Ovary (tissue), 9 donors: ENCODE measurements around the gene PPFIA4. TPM values are rescaled to one million over a fixed set of nuclear protein-coding genes. Genes with fewer than 3 reads are reported as not detected.

Experiments used
- DNase-seq, 5 donors: peaks; one replicate each; pipeline ENCODE4 v3.0.0-alpha.2; 2019 to 2020
- H3K27ac ChIP-seq, 2 donors: fragments of 200-600 bp; one replicate each; pipeline versions ENCODE4 v1.5.1 to v1.8.0; 2019 to 2022
- H3K27me3 ChIP-seq: fragments of 200-600 bp; one replicate; pipeline ENCODE4 v1.8.0; 2022
- H3K36me3 ChIP-seq: fragments of 200-600 bp; sonication (generic); one replicate; pipeline ENCODE4 v1.5.1; 2019
- H3K4me1 ChIP-seq: one replicate; pipeline ENCODE4 v1.8.1; 2013; ENCODE audit warnings: mild to moderate bottlenecking, moderate library complexity; ENCODE audit not compliant: insufficient read depth
- H3K4me3 ChIP-seq: fragments of 200-600 bp; sonication (generic); one replicate; pipeline ENCODE4 v1.5.1; 2017
- H3K9me3 ChIP-seq, 2 donors: fragments of 200-600 bp in 1 of 2; sonication (generic) in 1 of 2; one replicate each; pipeline versions ENCODE4 v1.5.1 to v1.8.1; 2013 to 2019; ENCODE audit warnings: mild to moderate bottlenecking in 1 of 2, moderate library complexity in 1 of 2
- CTCF ChIP-seq, 3 donors: fragments of 450-650 bp in 2 of 3; fragments of 200-600 bp in 1 of 3; IDR thresholded peaks; one replicate each; pipeline versions ENCODE4 v1.5.1 to v1.8.0; 2016 to 2022; ENCODE audit warnings: antibody characterized with exemption in 3 of 3, mild to moderate bottlenecking in 1 of 3
- EP300 ChIP-seq: sonication (generic); formaldehyde crosslinking; IDR thresholded peaks from one replicate; pipeline ENCODE4 v1.6.1; 2017; ENCODE audit warnings: antibody characterized with exemption
- POLR2A ChIP-seq: fragments of 450-650 bp; IDR thresholded peaks from one replicate; pipeline ENCODE4 v1.6.1; 2017; ENCODE audit warnings: antibody characterized with exemption, mild to moderate bottlenecking, moderate library complexity
- WGBS, 3 donors: extraction: QIAGEN DNeasy Blood & Tissue Kit in 1 of 3; methylation state at CpG; one replicate each; pipeline versions ENCODE4 v1.1.5 to v1.1.7; 2013 to 2017; 5-methylcytosine and 5-hydroxymethylcytosine counted together
- intact Hi-C, 4 donors: fragments of 100-400 bp; cut with DNase I; formaldehyde crosslinking; loops; one replicate each; pipeline versions ENCODE4 v1.11.0 to v1.15.1; 2022 to 2023
- polyA plus RNA-seq, 2 donors: library from polyadenylated mRNA; stranded (reverse); fragments of 200-250 nt in 1 of 2; fragments of 350-450 nt in 1 of 2; fragmentation: Illumina TruSeq in 1 of 2; extraction: RNeasy Lipid Tissue Mini Kit (QIAGEN cat#74804) in 1 of 2; gene quantifications; one replicate each; pipeline ENCODE4 v1.2.3, GENCODE V29; 2013 to 2014
- total RNA-seq, 7 donors: library from RNA; depleted of rRNA in 2 of 7; stranded (reverse); fragments of >200 nt in 2 of 7; fragmentation: NEBNext Ultra II Directional in 3 of 7; extraction: Animal tissue kit (Norgen Biotek cat#: 25700) in 3 of 7; gene quantifications; one replicate each; pipeline versions ENCODE4 v1.1.0 to v1.2.4, GENCODE V29; 2016 to 2023
- donor health status: DM: no; HTN: no; CAD: no; lungs with moderate emphysema.
- donor health status: DM: no; HTN: no; CAD: no.
- donor health status: Bipolar disorder and iron deficiency.
- donor health status: DM: yes; HTN: yes; CAD: no.
- donor health status: DM: no; HTN: no; CAD: no.
- donor health status: DM: yes; HTN: yes; CAD: no.

The PPFIA4 gene
- total and polyA plus RNA-seq, 9 donors: 0.35 to 2.6 (median 1.4) TPM

DNA sequence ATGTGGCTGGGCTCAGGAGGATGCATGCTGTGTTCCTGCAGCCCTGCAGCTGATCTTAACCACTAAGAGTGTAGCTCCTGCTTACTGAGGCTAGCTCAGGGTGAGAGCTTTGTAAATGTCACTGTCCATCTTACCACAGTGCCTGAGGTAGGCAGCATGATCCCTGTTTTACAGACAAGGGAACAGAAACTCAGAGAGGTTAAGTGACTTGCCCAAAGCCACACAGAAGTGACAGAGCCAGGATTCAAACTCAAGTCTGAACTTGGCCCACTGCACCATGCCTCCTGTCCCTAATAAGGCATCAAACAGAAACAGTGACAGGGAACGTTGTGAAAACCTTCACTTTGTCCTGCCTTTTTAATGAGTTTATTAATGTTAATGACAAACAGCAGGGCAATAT lies 27.9 kb downstream of the PPFIA4 start:
- no peaks in the 10 kb centered on the region for H3K27me3 ChIP-seq
- no peaks in the 10 kb centered on the region for H3K9me3 ChIP-seq
- H3K4me3 ChIP-seq: no peak overlapping the region
- no peaks in the 10 kb centered on the region for H3K36me3 ChIP-seq
- TF ChIP-seq EP300 (no peak), POLR2A (no peak), CTCF (IDR thresholded peaks at IDR 0.05) (no peak)
- peaks cover 6% of the 10 kb centered on the region for H3K4me1 ChIP-seq
- no peak overlapping the region for H3K27ac ChIP-seq
- intact Hi-C loops: no loop called here
- DNase-seq: no peak
- WGBS, 3 donors: 68 to 81% (median 80%) methylated on average over 1 of the region's 1 CpG

GRCh38 chr1:203054642-203055041 lies 28.4 kb downstream of the PPFIA4 start:
- no peak for DNase-seq
- H3K27me3 ChIP-seq: no peaks in the 10 kb centered on the region
- 80 to 91% (median 81%) methylated on average over 5 of the region's 5 CpGs for WGBS, 3 donors
- peaks cover 6% of the 10 kb centered on the region for H3K4me1 ChIP-seq
- no peak overlapping the region for H3K27ac ChIP-seq
- no peaks in the 10 kb centered on the region for H3K36me3 ChIP-seq
- no peaks in the 10 kb centered on the region for H3K9me3 ChIP-seq
- H3K4me3 ChIP-seq: no peak overlapping the region
- TF ChIP-seq EP300 (no peak), CTCF (IDR thresholded peaks at IDR 0.05) (no peak), POLR2A (no peak)
- intact Hi-C loops: no loop called here

GRCh38 chr1:203055161-203055799 lies 29.0 kb downstream of the PPFIA4 start:
- DNase-seq: no peak
- intact Hi-C loops: no loop called here
- WGBS, 3 donors: 88 to 93% (median 92%) methylated on average over 24 of the region's 24 CpGs

GRCh38 chr1:203056012-203056411 lies 29.7 kb downstream of the PPFIA4 start:
- no peak for TF ChIP-seq EP300
- TF ChIP-seq CTCF (IDR thresholded peaks at IDR 0.05): no peak
- TF ChIP-seq POLR2A: no peak
- WGBS, 3 donors: 94 to 97% (median 97%) methylated on average over 7 of the region's 7 CpGs
- DNase-seq: no peak
- intact Hi-C loops: no loop called here
- Histone ChIP-seq H3K4me3 (no peak overlapping the region), H3K27me3 (no peaks in the 10 kb centered on the region), H3K27ac (no peak overlapping the region), H3K36me3 (no peaks in the 10 kb centered on the region), H3K4me1 (peaks cover 6% of the 10 kb centered on the region), H3K9me3 (no peaks in the 10 kb centered on the region)

More at GRCh38 chr1:203055161-203055799, 29.0 kb downstream of the PPFIA4 start:
- Histone ChIP-seq H3K4me1 (peaks cover 6% of the 10 kb centered on the region), H3K9me3 (no peaks in the 10 kb centered on the region), H3K27me3 (no peaks in the 10 kb centered on the region), H3K27ac (no peak overlapping the region), H3K36me3 (no peaks in the 10 kb centered on the region), H3K4me3 (no peak overlapping the region)
- TF ChIP-seq EP300 (no peak), POLR2A (no peak), CTCF (IDR thresholded peaks at IDR 0.05) (no peak)
